NCI-H187 (cell line): ENCODE measurements around the gene CYP2B6.
"Not testable (repeated sequence)": the region's sequence is repeated elsewhere in the genome, so short reads cannot be mapped to it uniquely, and the experiment has no call there.

ENCODE experiments used
- DNase-seq, 2 experiments: peaks; one replicate each; lab custom pipeline; 2025; lab: John Stamatoyannopoulos, UW

CYP2B6 gene

DNA sequence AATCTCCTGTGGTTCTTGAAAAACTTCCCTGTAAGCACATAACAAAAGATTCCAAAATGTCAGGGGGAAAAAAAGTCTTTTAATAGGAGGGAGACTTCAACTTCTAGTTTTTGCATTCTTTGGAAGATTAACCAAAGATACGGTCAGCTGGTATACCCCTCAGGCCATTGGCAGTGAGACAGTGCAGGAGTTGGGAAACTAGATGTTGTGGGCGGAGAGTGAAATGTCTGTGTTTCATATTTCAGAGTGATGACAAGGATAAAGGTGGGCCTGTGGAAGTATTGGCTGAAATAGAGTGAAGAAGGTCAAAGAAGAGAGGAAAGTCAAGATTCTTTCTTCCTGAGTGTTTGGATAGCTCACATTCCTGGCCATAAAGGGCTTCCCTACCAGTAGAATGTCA lies 40.8 kb downstream of the CYP2B6 start:
- DNase-seq = no peak

DNA sequence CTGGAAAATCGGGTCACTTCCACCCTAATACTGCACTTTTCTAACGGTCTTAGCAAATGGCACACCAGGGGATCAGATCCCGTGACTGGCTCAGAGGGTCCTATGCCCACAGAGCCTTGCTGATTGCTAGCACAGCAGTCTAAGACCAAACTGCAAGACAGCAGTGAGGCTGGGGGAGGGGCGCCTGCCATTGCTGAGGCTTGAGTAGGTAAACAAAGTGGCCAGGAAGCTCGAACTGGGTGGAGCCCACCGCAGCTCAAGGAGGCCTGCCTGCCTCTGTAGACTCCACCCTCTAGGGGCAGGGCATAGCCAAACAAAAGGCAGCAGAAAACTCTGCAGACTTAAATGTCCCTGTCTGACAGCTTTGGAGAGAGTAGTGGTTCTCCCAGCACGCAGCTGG lies 42.2 kb downstream of the CYP2B6 start:
- not testable (repeated sequence) for DNase-seq

DNA sequence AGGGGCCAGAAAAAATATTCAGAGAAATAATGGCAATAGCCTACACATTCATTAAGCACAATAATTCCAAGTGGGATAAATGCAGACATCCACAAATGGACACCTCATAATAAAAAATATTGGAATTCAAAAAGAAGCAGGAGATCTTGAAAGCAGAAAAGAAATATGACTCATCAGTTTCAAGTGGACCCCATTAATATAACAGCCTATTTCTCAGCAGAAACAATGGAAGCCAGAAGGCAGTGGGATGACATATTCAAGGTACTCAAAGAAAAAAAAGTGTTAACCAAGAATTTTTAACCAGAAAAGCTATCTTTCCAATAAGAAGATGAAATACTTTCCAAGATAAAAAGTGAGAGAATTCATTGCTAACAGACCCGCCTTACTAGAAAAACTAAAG lies 48.7 kb downstream of the CYP2B6 start:
- DNase-seq = no peak

DNA sequence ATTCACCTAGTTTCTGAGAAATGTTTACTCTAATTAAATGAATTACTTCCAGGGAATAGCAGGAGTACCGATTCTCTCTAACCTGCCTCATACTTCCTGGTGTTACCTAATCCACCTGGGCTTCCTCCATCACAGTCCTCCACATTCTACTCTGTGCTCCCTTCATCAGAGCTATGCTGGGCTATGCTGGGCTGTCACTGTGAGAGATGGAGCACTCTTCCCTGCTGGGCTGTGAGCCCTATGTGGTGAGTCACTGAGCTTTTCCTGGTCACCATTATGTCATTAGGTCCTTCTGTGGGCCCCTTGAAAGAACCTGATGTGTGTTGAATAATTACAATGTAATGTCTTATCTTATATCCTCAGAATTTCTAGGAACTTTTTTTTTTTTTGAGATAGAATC lies 54.0 kb downstream of the CYP2B6 start:
- not testable (repeated sequence) for DNase-seq

DNA sequence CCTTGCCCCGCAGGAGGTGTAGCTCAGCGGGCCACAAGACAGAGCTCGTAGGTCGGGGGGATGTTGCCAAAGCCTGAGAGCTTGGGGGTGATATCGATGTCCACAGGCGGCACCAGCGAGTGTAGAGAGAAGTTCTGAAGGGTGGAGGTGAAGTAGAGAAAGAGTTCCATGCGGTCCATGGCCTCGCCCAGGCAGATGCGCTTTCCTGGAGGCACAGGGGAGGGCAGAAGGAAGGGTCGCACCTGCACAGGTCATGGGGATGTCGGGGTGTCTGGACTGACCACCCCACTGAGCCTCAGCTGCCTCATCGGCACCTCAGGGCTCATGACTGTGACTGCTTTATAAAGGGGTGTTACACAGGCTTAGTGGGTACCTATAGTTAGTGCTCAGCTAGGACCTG lies 59.3 kb downstream of the CYP2B6 start:
- no peak for DNase-seq

DNA sequence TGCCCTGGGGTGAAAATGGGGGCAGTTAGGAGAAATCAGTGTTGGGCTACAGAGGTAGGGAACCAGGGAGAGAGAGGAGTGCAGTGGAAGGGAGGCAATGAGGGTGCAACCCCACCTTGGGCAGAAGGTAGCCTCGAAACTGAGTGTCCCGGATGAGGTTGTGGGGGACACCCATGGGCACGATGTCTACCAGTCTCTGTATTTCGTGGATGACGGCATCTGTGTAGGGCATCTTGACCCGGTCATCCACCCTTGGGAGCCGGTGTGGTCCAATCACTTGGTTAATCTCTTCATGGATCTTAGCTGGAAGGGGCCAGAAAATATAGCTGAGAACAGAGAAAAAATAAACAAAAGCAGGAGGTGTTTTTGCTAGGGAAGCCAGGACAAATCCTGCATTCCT lies 61.1 kb downstream of the CYP2B6 start:
- not testable (repeated sequence) for DNase-seq

DNA sequence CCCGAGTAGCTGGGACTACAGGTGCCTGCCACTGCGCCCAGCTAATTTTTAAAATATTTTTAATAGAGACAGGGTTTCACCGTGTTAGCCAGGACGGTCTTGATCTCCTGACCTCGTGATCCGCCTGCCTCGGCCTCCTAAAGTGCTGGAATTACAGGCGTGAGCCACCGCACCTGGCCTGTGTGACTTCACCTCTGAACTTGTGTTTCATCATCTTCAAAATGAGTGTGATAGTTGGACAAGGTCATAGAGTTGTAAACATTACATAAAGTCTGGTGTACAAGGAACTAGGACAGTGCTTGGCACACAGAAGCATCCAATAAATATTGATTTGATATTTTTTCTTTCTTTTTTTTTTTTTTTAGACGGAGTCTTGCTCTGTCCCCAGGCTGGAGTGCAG lies 62.2 kb downstream of the CYP2B6 start:
- not testable (repeated sequence) for DNase-seq

DNA sequence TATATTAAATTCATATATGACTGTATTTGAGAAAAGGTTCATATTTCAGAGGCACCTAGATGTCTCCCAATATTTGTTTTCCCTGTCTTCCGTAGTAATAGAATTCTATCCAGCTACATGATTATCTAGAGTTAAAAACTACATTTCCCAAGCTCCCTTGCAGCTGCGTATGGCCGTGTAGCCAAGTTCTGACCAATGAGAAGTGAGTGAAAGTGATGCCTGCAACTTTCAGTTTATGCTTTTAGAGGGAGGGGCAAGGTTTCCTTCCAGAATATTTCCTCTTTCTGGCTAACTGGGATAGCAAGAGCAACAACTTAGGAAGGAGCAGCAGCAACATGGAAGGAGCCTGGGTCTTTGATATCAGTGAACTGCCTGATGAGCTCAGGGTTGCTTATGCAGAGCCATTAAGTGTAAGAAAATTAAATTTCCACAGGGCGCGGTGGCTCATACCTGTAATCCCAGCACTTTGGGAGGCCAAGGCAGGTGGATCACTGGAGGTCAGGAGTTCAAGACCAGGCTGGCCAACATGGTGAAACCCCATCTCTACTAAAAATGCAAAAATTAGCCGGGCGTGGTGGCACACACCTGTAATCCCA lies 74.0 kb downstream of the CYP2B6 start:
- no peak for DNase-seq
